HG03558 (cell line): ENCODE results near the gene EXOSC7.
"Not testable (repeated sequence)": the region's sequence is repeated elsewhere in the genome, so short reads cannot be mapped to it uniquely, and the experiment has no call there.

Source experiments
- ATAC-seq: cut with Tn5 transposase; IDR thresholded peaks from one replicate; pipeline ENCODE4 v1.9.1; 2021; ENCODE audit warnings: moderate number of reproducible peaks; ENCODE audit not compliant: unreplicated experiment; ENCODE audit errors: extremely low read depth

Gene EXOSC7

DNA sequence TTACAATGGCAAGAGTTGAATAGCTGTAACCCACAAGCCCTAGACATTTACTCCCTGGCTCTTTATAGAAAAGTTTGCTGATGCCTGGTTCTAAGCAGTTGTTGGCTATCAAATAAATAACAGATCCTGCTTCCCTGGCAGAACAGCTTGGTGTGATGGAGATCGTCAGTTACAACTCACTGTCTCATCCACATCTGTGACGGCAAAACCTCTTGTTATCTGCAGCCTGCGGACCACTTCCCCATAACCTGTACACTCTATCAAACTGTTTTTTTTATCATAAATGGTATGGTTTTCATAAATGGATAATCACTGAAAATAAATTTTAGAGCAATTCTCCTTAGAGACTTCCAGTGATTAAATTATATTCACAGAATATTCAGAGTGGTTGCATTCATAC, 14.2 kb upstream of the EXOSC7 start:
- no peak for ATAC-seq

GRCh38 chr3:44962621-44963393, 13.2 kb upstream of the EXOSC7 start:
- no peak for ATAC-seq

DNA sequence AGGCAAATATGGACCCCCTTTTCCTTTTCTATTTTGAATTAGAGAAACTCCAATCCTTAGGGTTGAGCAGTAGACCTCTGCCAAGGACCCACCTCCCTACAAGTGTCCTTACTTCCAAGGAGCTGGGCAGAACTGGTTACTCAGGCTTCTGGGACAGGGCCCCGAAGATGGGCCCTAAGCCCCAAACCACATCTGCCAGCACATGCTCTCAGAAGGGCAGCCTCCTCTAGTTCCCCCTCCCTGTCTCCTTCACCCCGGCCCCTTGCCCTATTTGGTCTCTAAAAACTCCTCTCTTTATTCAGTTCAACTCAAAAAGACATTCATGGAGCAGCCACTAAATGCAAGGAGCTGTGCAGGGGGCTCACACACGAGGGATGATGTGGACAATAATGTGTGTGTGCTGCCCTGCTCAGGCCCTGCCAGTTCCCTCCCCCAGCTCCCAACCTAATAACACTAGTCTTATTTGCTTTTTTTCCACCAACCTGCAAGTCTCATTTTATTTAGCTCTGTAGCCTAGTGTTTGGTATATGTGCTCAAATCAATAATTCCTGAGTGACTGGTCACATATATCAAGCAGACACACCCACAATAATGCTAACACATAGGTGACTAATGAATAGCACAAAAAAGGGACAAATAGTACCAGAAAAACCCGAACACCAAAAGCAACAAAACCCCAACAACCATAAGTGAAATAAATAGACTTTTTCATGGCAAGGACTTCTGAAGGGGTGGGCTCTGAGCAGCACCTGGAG, 12.3 kb upstream of the EXOSC7 start:
- no peak for ATAC-seq

DNA sequence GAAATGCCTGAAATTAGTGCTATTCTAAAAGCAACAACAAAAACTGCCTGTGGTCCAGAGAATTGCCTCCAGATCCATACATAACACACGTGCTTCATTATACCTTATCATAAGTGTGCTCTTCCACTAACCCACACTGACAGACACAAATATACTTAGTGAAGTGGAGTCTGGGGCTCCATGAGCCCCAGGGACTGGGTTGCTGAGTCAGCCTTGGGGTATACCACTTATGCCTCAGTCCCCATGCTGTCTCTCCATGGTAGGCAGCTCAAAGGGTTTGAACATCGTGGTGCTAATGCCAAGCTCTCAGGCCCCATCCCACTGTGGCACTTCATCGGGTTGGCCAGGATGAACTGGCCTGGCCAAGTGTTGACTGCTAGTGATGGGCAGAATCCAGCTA, 10.9 kb upstream of the EXOSC7 start:
- no peak for ATAC-seq

DNA sequence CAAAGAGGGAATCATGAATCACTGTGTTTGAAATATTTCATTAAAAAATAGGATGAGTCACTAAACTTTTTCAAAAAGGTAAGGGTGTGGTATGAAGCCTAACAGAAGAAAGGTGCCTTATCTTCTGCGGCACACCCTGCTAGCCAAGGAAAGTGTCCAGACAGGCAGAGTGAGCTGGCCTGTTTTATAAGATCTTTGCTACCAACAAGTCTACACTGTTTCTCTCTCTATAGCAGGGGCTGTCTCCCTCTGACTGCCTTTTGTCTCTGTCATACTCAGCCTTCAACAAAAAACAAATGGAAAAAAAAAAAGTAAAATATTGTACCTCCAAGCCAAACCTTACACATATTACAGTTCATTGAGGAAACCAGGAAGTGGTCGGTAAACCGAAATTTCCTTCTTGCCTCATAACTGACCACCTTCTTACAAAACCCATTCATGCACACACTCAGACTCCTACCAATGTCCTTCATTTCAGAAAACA, 9.2 kb upstream of the EXOSC7 start:
- no peak for ATAC-seq

- ATAC-seq, result no peak
Observed at GRCh38 chr3:44968447-44968858, 7.6 kb upstream of the EXOSC7 start.

DNA sequence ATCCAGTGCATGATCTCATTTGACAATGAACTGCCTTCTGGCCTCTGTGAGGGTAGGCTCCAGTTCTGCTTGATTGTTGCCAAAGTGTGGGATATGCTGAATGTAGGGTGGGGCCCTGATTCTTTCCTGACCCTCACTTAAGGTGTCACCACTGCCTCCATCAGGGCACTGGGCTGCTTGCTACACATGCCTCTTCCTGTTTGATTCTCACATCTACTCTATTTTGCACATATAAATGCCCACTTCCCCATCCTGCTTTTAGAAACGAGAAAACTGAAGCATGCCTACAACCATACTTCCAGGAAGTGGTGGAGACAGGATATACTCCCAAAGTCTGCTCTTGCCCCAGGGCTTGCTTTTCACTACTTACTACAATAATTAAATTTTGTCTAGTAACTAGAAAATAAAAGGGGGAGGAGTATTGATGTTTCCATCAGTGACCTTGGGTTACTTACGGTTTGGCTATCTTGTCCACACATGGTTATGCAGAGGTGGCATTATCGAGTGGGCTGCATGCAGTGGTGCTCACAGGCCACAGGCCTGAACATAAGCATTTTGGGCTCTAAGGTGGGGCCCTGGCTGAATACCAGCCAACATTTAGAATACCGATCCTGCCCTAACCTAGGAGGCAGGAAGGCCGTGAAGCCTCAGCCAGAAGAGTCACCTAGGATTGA, 6.8 kb upstream of the EXOSC7 start:
- no peak for ATAC-seq

DNA sequence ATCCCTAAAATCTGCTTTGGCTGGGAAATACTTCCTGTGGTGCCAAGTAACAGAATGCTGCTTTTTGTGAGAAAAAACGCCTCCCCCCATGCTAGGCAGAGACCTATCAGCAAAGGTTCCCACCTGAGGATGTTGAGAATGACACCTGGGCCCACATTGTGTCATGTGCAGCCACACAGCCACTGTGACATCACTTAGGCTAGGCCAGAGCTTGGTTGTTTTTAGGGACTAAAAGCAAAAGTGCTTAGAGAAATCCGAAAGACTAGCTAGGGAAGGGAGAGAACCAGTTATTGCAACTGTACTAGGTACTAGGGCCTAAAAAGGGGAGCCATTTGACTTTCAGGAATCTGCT, 6.2 kb upstream of the EXOSC7 start:
- no peak for ATAC-seq

DNA sequence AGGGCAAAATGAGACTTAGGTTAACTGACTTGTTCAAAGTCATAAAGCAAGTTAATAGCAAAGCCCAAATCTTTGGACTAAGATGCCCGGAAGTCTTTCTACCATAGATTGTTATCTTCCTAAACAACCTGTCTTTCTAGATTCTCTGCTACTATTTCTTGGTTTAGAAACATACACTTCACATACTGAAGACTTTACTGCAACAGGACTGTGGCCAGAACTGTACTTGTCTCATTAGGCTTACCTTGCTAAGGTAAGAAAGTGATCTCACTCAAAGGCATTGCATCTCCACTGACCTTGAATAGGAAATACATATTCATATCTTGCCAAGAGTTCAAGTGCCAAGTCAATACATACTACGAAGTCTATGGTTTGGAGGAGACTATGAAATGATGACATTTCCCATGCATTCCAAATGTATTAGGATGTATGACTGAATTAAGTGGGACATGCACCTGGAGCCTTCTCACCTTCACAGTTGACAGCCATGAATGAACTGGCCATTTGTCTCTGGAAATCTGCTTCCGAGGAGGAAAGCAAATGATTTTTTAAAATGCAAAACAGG, 5.0 kb upstream of the EXOSC7 start:
- ATAC-seq, result no peak

- no peak for ATAC-seq
Observed at GRCh38 chr3:44974416-44974815, 1.6 kb upstream of the EXOSC7 start.

GRCh38 chr3:44981220-44981619, 5.2 kb downstream of the EXOSC7 start:
- ATAC-seq, result no peak

DNA sequence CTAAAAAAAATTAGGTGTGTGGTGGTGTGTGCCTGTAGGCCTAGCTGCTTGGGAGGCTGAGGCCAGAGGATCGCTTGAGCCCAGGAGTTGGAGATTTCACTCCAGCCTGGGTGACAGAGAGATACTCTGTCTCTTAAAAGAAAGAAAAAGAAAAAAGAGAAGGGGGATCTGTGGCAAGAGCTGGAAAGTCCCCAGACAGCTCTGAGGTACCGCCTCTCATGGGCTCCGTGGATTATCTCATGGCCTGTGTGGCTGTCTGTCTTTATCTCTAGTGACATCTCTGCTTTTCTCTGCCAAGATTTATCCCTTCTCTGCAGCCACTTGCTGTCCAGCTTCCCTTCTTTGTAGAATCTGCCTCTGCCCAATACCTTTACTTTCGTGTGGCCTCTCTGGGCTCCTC, 5.7 kb downstream of the EXOSC7 start:
- ATAC-seq, result no peak

DNA sequence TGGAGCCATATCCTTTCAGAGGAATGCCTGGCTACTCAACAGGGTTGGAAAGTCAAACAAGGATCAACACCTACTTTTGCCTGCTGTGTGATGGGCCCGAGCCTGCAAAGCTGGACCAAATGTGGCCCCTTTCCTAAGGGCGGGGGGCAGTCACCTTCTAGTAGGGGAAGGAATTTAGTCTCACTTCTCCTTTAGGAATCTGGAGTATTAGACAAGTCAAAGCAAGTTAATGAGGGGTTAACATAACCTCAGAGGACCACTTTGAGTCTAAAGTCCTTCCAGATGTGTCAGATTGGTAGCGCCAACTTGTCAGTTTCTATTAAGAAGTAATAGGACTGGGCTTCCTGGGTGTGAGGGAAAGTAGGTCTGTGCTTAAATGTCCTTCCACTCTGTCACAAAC, 6.8 kb downstream of the EXOSC7 start:
- no peak for ATAC-seq

GRCh38 chr3:44983484-44983941, 7.5 kb downstream of the EXOSC7 start:
- no peak for ATAC-seq

- ATAC-seq, result no peak
Observed at GRCh38 chr3:44984335-44984734, 8.3 kb downstream of the EXOSC7 start.

- not testable (repeated sequence) for ATAC-seq
Observed at GRCh38 chr3:44986330-44986729, 10.3 kb downstream of the EXOSC7 start.

DNA sequence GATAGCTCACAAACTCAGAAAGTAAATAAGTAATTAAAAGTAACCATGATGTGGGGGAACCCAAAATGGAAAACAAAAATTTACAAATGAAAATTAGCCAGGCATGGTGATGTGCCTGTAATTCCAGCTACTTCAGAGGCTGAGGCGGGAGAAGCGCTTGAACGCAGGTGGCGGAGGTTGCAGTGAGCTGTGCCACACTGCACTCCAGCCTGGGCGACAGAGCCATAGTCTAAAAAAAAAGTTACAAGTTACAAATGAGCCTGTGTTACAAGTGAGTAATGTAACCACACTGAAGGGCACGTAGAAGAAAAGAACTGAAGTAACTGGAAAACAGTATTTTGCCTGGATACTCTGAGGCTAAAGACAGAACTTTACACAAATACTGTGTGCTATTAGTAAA, 11.3 kb downstream of the EXOSC7 start:
- no peak for ATAC-seq

DNA sequence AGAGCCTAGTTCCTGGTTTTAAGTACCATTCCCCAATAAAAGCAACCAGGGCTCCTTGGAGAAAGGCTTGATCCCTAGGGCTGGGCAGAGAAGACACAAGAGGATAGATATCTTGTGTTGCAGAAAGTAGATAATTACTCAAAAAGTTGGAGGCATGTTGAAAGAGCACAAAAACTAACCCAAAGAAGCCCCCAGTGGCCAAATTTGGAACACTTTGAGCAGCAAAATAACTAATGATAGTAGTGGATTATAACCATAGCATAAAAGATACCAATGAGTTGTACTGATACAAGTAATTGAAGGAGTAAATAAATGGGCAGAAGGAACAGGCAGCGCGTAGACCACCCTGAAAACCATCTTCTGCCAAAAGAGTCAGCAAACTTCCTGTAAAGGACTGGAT, 12.0 kb downstream of the EXOSC7 start:
- no peak for ATAC-seq

DNA sequence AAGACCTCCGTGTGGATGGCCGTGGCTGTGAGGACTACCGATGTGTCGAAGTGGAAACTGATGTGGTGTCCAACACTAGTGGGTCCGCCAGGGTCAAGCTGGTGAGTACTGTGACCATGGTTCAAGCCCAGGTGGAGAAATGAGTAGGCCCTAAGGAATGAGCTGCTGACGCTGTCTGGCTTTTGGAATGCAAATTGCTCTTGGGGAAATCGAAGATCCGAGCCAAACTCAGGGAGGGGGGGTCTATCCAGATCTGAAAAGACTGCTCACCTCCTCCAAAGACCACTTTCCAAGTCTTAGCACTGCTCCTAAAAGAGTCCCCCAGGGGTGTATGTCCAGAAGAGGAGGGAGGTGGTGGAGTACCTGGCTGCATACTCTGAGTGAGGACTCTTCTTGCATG, 13.1 kb downstream of the EXOSC7 start:
- no peak for ATAC-seq

DNA sequence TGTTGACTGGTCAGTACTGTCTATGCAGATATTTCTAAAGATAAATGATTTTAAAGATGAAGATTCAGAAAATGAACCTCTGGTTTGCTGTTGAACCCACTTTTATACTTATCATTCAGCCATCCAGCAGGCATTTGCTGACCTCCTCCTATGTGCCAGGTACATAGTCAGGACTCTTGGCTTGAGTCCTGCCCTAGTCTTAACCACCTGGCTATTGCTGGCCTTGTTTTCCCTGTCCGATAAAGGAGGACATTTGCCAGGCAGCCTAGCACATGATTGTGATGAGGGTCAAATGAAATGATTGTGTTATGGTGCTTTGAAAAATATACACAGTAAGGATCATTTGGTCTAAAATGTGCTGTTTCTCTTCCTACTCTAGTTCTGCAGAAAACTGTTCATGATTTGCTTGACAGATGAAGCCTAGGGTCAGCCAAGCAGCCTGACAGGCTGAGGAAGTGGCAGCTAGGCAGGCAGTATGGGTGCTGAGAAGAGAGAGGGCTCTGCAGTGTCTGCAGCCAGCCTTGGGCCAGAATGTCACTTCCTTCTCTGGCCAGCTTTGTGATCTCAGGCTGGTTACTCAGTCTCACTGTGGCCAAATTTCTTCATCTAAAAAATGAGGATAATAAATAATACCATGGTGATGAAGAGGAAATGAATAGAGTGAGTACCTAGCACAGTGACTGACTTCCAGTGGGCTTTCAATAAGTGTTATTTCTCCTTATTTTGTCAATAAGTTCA, 13.8 kb downstream of the EXOSC7 start:
- no peak for ATAC-seq
